GM10266 (cell line): Measurements from ENCODE around the gene SIGLEC7.

Source experiments
- DNase-seq: peaks from one replicate; pipeline ENCODE4 v3.0.0; 2012; ENCODE audit errors: extremely low spot score
- TF ChIP-seq, protein P1 (sequence below): IDR thresholded peaks from 2 replicates; pipeline ENCODE4 v1.5.1; 2012; ENCODE audit warnings: mild to moderate bottlenecking, low read depth; ENCODE audit not compliant: control insufficient read depth, insufficient read depth; ENCODE audit errors: missing control alignments

The SIGLEC7 gene

DNA sequence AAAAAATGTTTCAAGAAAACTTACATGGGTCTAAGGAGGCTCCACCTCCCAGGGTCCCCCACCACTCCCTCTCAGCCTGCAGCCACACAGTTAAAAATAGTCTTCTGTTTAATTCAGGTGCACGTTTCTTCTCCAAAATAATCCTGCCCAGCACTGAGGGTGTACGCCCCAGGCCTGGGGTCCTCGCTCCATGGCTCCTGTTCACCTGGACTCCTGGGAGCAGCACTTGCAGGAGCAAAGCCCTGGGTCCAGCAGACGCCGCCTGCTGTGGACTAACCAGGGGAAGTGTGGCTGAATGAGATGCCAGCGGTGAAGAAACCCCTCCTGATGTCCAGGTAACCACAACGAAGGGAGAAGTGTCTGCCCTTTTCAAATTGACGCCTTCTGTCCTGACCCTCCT, 41.5 kb downstream of the SIGLEC7 start:
- TF ChIP-seq, protein P1, sequence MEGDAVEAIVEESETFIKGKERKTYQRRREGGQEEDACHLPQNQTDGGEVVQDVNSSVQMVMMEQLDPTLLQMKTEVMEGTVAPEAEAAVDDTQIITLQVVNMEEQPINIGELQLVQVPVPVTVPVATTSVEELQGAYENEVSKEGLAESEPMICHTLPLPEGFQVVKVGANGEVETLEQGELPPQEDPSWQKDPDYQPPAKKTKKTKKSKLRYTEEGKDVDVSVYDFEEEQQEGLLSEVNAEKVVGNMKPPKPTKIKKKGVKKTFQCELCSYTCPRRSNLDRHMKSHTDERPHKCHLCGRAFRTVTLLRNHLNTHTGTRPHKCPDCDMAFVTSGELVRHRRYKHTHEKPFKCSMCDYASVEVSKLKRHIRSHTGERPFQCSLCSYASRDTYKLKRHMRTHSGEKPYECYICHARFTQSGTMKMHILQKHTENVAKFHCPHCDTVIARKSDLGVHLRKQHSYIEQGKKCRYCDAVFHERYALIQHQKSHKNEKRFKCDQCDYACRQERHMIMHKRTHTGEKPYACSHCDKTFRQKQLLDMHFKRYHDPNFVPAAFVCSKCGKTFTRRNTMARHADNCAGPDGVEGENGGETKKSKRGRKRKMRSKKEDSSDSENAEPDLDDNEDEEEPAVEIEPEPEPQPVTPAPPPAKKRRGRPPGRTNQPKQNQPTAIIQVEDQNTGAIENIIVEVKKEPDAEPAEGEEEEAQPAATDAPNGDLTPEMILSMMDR = no peak
- DNase-seq = no peak

DNA sequence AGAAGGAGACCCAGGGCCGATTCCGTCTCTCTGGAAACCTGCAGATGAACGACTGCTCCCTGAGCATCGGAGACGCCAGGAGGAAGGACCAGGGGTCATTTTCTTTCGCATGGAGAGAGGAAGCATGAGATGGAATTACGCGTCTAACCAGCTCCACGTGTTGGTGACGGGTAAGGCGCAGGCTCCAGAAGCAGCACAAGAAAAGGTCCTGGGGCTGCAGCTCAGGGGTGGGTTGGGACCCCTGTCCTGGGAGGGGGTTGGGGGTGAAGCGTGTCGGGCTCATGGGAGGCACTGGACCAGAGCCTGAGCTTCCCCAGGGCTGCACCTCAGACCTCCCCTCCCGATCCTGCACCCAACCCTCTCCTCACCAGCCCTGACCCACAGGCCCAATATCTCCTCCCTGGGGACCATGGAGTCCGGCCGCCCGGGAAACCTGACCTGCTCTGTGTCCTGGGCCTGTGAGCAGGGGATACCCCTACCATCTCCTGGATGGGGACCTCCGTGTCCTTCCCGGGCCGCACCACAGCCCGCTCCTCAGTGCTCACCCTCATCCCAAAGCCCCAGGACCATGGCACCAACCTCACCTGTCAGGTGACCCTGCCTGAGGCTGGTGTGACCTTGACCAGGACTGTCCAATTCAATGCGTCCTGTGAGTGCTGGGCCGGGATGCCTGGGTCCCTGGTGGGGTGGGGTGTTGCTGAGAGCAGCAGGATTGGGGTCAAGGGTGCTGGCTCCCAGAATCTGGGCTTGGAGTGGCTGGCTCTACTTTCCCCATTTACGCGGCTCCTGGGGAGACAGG, 43.2 kb downstream of the SIGLEC7 start:
- no peak for DNase-seq
- TF ChIP-seq, protein P1 = no peak

DNA sequence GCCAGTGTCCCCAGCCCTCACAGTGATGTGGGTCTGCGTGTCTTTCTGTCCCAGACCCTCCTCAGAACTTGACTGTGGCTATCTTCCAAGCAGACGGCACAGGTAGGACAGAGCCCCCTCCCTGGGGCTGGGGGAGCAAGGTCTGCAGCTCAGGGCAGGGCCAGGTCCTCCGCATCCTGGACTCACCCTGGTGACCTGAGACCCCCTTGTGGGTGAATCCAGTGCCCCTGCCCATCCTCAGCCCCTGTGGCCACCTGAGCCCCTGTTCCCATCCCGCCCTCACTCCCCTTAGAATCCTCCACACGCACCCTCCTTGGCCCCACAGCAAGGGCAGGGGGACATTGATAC, 43.7 kb downstream of the SIGLEC7 start:
- DNase-seq = no peak
- TF ChIP-seq, protein P1 = no peak

DNA sequence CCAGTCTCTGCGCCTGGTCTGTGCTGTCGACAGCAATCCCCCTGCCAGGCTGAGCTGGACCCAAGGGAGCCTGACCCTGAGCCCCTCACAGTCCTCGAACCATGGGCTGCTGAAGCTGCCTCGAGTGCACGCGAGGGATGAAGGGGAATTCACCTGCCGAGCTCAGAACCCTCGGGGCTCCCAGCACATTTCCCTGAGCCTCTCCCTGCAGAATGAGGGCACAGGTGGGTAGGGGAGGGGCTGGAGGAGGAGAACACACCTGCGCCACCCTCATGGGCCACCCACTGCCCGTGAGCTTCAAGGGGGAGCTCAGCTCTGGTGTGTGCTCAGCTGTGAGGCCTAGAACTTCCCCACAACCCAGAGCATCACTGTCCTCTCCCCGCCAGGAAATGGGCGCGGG, 44.2 kb downstream of the SIGLEC7 start:
- TF ChIP-seq, protein P1 = no peak
- no peak for DNase-seq

DNA sequence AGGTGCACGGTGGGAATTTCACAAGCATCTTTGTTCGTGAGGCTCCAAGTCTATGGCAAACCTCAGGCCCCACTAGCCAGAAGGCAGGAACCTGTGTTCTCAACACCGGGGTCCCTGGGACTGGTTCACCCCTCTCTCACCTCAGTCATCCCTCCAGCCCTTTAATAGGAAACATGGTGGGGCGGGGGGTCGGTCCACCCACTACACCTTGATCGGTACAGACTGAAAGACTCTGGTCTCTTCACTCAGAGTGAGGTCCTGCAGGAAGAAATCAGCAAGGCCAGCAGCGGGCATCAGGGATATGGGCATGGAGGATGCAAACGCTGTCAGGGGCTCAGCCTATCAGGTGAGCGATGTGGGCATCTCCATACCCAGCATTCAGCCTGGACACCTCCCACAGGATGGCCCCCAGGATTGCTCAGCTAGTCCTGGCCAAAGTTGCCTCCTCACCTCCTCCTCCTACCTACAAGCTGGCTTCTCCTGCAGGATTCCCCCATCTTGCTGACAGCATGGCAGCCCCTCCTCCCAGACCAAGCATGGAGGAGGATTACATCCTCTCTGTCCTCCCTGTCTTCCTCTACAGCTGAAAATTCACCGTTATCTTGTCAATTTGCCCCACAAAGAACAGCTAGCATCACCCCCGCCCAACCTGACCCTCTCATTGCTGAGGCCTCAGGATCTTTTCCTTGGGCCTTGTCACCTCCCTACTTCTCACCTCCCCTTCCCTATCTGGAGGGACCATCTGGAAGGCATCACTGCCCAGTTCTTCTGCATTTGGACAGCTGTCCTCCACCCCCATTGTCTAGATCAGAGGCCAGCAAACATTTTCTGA, 45.5 kb downstream of the SIGLEC7 start:
- TF ChIP-seq, protein P1 = no peak
- no peak for DNase-seq

DNA sequence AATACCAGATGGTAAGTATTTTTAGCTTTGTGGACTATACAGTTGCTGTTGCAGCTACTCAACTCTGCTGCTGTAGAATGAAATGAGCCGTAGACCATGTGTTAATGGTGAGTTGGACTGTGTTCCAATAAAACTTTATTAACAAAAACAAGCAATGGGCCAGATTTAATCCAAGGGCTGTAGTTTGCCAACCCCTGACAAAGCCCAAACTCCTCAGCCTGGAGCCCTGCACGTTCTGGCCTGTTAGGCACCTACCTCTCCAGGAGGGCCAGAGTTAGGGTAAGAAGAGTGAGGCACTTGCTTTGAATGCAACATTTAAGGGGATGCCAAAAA, 46.1 kb downstream of the SIGLEC7 start:
- TF ChIP-seq, protein P1 = no peak
- no peak for DNase-seq

DNA sequence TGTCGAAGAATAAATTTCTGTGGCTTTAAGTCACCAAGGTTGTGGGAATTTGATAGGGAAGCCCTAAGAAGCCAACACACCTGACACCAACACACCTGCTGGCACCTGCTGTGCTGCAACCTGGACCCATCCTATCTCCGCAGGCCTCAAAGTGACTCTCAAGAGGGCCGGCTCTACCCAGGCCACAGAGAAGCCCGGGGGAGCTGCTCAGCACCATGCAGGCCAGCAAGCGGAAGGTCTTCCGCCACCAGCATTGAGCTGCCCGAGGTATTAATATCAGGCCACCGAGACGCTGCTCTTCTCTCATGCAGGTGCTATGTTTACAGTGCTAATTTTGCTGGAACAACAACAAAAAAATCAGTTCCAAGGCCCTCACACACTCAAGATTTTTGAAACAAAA, 50.6 kb downstream of the SIGLEC7 start:
- TF ChIP-seq, protein P1 = no peak
- no peak for DNase-seq
